Caco-2 (cell line): ENCODE measurements around the gene DSP. TPM values are rescaled to one million over a fixed set of nuclear protein-coding genes. Genes with fewer than 3 reads are reported as not detected.

ENCODE experiments used
- BruUV-seq: library from RNA; stranded (reverse); fragments of 400-500 nt; replicated peaks from 2 replicates; lab custom pipeline; 2021; lab: Mats Ljungman, UMichigan
- CTCF ChIA-PET: fragments of 300-600 bp; sonication (Branson Sonifier 250); formaldehyde crosslinking; loops from one replicate; lab custom pipeline; 2022; ENCODE audit warnings: antibody characterized with exemption; lab: Charles Lee
- POLR2A ChIA-PET: fragments of 300-600 bp; sonication (Branson Sonifier 250); formaldehyde crosslinking; loops from one replicate; lab custom pipeline; 2022; ENCODE audit warnings: antibody characterized with exemption; lab: Charles Lee
- DNase-seq, 2 experiments: peaks; one replicate each; pipeline versions ENCODE4 v3.0.0 to v3.0.0-alpha.2; 2020 to 2022
- H3K27me3 ChIP-seq: replicated peaks from 2 replicates; pipeline ENCODE4 v1.6.0; 2011; ENCODE audit warnings: low read length; ENCODE audit not compliant: control insufficient read depth, insufficient read depth
- H3K36me3 ChIP-seq: 2 replicates; pipeline ENCODE4 v1.5.1; 2011; ENCODE audit warnings: low read length; ENCODE audit not compliant: control insufficient read depth, insufficient read depth
- H3K4me1 ChIP-seq: fragments of 250-450 bp; sonication (Bioruptor Pico); 2 replicates; pipeline ENCODE4 v1.5.1; 2020; ENCODE audit warnings: mild to moderate bottlenecking
- H3K4me3 ChIP-seq: 2 replicates; pipeline ENCODE4 v1.5.1; 2011; ENCODE audit warnings: low read depth, mild to moderate bottlenecking, control low read depth, low read length
- H3K9me3 ChIP-seq: fragments of 250-450 bp; sonication (Bioruptor Pico); 2 replicates; pipeline ENCODE4 v1.5.1; 2020; ENCODE audit warnings: mild to moderate bottlenecking, moderate library complexity
- H3K27ac Mint-ChIP-seq: one replicate; pipeline ENCODE4 v1.8.0; 2022; ENCODE audit warnings: mixed read lengths; ENCODE audit not compliant: unreplicated experiment
- H3K27me3 Mint-ChIP-seq: one replicate; pipeline ENCODE4 v1.8.0; 2022; ENCODE audit warnings: mixed read lengths; ENCODE audit not compliant: insufficient read depth, unreplicated experiment
- H3K36me3 Mint-ChIP-seq: one replicate; pipeline ENCODE4 v1.8.0; 2022; ENCODE audit warnings: mild to moderate bottlenecking, mixed read lengths; ENCODE audit not compliant: insufficient read depth, unreplicated experiment
- H3K4me1 Mint-ChIP-seq: one replicate; pipeline ENCODE4 v1.8.0; 2022; ENCODE audit warnings: low read depth, mixed read lengths; ENCODE audit not compliant: unreplicated experiment
- H3K4me3 Mint-ChIP-seq: one replicate; pipeline ENCODE4 v1.8.0; 2022; ENCODE audit warnings: mild to moderate bottlenecking, moderate library complexity, mixed read lengths; ENCODE audit not compliant: unreplicated experiment
- H3K9me3 Mint-ChIP-seq: one replicate; pipeline ENCODE4 v1.8.0; 2022; ENCODE audit warnings: mixed read lengths; ENCODE audit not compliant: unreplicated experiment
- intact Hi-C: fragments of 100-400 bp; cut with micrococcal nuclease; formaldehyde crosslinking; loops from one replicate; pipeline ENCODE4 v1.10.0; 2022; ENCODE audit not compliant: unreplicated experiment
- total RNA-seq: library from RNA; stranded (reverse); gene quantifications from 2 replicates; pipeline ENCODE4 v1.2.3, GENCODE V29; 2022
- TF ChIP-seq, protein P1 (sequence below), 2 experiments: fragments of 200-600 bp in 1 of 2; IDR thresholded peaks; 1 replicate in 1 of 2; 2 replicates in 1 of 2; pipeline versions ENCODE4 v1.5.1 to v1.8.0; 2011 to 2022; ENCODE audit warnings: antibody characterized with exemption in 1 of 2, control low read depth in 1 of 2, inconsistent platforms in 1 of 2, low read depth in 1 of 2, low read length in 1 of 2, mild to moderate bottlenecking in 1 of 2, moderate library complexity in 1 of 2; ENCODE audit not compliant: insufficient read depth in 1 of 2, severe bottlenecking in 1 of 2, unreplicated experiment in 1 of 2

DSP gene
- total RNA-seq, 1 experiment from 2014 or later: 191 TPM

DNA sequence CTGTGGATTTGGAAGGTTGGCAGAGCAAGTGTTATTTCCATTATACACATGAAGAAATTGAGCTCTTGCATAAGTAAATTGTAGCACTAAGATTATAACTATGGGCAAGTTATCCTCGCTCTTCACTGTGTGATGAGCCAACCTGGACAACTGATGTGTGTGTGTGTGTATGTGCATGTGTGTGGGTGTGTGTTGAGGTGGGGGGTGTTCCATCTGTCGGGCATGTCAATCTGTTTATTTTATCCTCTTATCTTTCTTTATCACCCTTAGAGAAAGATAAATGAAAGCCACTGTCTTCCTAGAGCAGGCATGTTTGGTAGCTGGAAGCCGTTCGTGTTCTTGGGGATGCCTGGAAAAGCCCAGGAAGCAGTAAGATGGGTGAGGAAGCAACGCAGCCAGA lies 3.0 kb upstream of the DSP start:
- intact Hi-C loops: loop anchor here (1.0 kb wide), 1 partner anchor 49 kb away; no protein-coding TSS in a partner anchor
- Mint-ChIP-seq H3K36me3 (peaks cover 17% of the 10 kb centered on the region), H3K27me3 (no peaks in the 10 kb centered on the region), H3K4me3 (peak overlapping the region; percentile 20), H3K9me3 (no peaks in the 10 kb centered on the region), H3K4me1 (peaks cover 15% of the 10 kb centered on the region), H3K27ac (peak overlapping the region; percentile 56)
- CTCF ChIA-PET: no interaction called here
- Histone ChIP-seq H3K4me1 (peaks cover 28% of the 10 kb centered on the region), H3K27me3 (no peaks in the 10 kb centered on the region), H3K9me3 (no peaks in the 10 kb centered on the region), H3K4me3 (no peak overlapping the region), H3K36me3 (no peaks in the 10 kb centered on the region)
- TF ChIP-seq, protein P1, sequence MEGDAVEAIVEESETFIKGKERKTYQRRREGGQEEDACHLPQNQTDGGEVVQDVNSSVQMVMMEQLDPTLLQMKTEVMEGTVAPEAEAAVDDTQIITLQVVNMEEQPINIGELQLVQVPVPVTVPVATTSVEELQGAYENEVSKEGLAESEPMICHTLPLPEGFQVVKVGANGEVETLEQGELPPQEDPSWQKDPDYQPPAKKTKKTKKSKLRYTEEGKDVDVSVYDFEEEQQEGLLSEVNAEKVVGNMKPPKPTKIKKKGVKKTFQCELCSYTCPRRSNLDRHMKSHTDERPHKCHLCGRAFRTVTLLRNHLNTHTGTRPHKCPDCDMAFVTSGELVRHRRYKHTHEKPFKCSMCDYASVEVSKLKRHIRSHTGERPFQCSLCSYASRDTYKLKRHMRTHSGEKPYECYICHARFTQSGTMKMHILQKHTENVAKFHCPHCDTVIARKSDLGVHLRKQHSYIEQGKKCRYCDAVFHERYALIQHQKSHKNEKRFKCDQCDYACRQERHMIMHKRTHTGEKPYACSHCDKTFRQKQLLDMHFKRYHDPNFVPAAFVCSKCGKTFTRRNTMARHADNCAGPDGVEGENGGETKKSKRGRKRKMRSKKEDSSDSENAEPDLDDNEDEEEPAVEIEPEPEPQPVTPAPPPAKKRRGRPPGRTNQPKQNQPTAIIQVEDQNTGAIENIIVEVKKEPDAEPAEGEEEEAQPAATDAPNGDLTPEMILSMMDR (IDR thresholded peaks at IDR 0.05; ENCODE audit: insufficient read depth in 1 of 2, low read depth in 1 of 2, low read length in 1 of 2, severe bottlenecking in 1 of 2, unreplicated experiment in 1 of 2): no peak
- BruUV-seq: no TSS peak
- POLR2A ChIA-PET: no interaction called here
- no peak for DNase-seq

DNA sequence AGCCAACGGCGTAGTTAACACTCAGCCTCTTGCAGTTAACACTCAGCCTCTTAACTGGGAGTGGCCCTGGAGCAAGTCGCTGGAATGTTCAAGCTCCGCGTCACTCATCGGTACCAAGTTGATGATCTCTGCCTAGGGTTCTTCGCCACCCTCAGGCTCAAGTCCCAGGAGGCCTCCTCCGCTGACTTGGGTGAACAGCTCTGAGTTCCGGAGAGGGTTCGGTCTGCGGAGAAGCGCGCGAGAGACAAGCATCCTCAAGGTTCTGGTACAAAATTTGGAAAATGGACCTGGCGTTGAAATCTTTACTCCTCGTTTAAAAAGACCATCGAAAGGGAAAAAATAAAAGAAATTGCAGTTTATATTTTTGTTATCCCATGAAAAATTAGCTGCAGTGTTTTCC lies 876 bp upstream of the DSP start:
- no peaks in the 10 kb centered on the region for H3K36me3 ChIP-seq
- no peaks in the 10 kb centered on the region for H3K27me3 Mint-ChIP-seq
- H3K36me3 Mint-ChIP-seq: peaks cover 33% of the 10 kb centered on the region
- TF ChIP-seq, protein P1 (IDR thresholded peaks at IDR 0.05; ENCODE audit: insufficient read depth in 1 of 2, low read depth in 1 of 2, low read length in 1 of 2, severe bottlenecking in 1 of 2, unreplicated experiment in 1 of 2): no peak
- H3K9me3 Mint-ChIP-seq: no peaks in the 10 kb centered on the region
- peaks cover 42% of the 10 kb centered on the region for H3K4me1 ChIP-seq
- H3K4me3 Mint-ChIP-seq: peak overlapping the region; percentile 92
- H3K4me1 Mint-ChIP-seq: peaks cover 33% of the 10 kb centered on the region
- CTCF ChIA-PET: interaction anchor here (1.2 kb wide), 1 partner anchor 151 kb away, joined by 5 read pairs; the partner anchor contains the start of genes CAGE1 and RIOK1
- H3K27me3 ChIP-seq: no peaks in the 10 kb centered on the region
- peak overlapping the region; percentile 91 for H3K27ac Mint-ChIP-seq
- H3K4me3 ChIP-seq: peak overlapping the region; percentile 95
- POLR2A ChIA-PET: interaction anchor here (1.0 to 1.4 kb wide), 4 partner anchors 21 to 151 kb away, joined by 3 to 13 read pairs (median 5); partner anchors contain the start of genes CAGE1, RIOK1 and SNRNP48
- TSS peak; percentile 86 for BruUV-seq
- intact Hi-C loops: loop anchor here (2.0 to 5.0 kb wide), 2 partner anchors 33 to 74 kb away; no protein-coding TSS in a partner anchor
- peak in 1 of 2 experiments; percentile 48 for DNase-seq
- H3K9me3 ChIP-seq: no peaks in the 10 kb centered on the region

DNA sequence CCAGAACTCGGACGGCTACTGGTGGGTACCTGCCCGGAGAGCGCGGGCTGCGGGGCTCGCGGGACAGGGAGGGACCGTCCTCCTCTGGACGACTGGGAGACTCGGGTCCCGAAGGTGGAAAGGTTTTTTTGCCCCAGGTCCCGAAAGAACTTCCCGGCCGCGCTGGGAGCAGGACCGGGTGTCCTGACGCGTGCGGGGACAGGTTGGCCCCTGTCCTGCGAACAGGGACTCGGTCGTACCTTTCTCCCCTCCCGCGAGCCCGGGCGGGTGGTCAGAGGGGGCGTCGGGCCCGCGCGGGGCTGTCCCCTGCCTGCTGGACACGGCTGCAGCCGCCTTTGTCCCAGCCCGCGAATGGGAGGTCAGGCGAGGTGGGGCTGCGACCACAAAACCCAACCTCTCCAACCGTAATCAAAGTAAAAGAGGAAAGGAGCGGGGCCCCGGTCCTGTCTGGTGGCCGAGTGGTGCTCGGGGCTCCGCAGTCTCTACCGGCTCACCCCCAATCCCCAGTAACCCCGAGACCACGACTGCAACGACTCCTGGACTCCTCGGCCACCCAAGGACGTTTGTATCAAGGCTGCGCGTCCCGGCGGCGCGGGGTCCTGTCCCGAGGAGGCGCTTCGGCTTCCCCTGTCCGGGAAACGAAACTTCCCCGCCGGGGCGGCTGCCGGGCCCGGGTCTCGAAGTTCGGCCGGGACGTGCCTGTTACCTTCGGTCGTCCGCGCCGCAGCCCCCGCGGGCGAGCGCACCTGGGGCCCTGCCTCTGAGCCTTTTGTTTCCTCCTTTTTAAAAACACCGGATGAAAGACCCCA lies 798 bp downstream of the DSP start:
- peak overlapping the region; percentile 95 for H3K4me3 ChIP-seq
- Mint-ChIP-seq H3K36me3 (peaks cover 47% of the 10 kb centered on the region), H3K4me1 (peaks cover 40% of the 10 kb centered on the region), H3K27ac (peak overlapping the region; percentile 91), H3K9me3 (no peaks in the 10 kb centered on the region), H3K4me3 (peak overlapping the region; percentile 92), H3K27me3 (no peaks in the 10 kb centered on the region)
- no TSS peak for BruUV-seq
- H3K27me3 ChIP-seq: no peaks in the 10 kb centered on the region
- H3K9me3 ChIP-seq: no peaks in the 10 kb centered on the region
- DNase-seq: peak; percentile 39 to 52
- CTCF ChIA-PET: no interaction called here
- TF ChIP-seq, protein P1 (IDR thresholded peaks at IDR 0.05; ENCODE audit: insufficient read depth in 1 of 2, low read depth in 1 of 2, low read length in 1 of 2, severe bottlenecking in 1 of 2, unreplicated experiment in 1 of 2): no peak
- H3K36me3 ChIP-seq: no peaks in the 10 kb centered on the region
- intact Hi-C loops: loop anchor here (5.0 kb wide), 1 partner anchor 35 kb away; no protein-coding TSS in a partner anchor
- POLR2A ChIA-PET: interaction anchor here (0.6 to 1.4 kb wide), 4 partner anchors 19 to 75 kb away, joined by 4 to 13 read pairs (median 4); no protein-coding TSS in a partner anchor
- peaks cover 59% of the 10 kb centered on the region for H3K4me1 ChIP-seq
